HEK293T (cell line): ENCODE results near the gene PPP1R1B.

ENCODE experiments used
- ARNT ChIP-seq: fragments of 450-650 bp; IDR thresholded peaks from 2 replicates; pipeline ENCODE4 v1.6.1; 2017; ENCODE audit warnings: mild to moderate bottlenecking
- ELF4 ChIP-seq: fragments of 450-650 bp; IDR thresholded peaks from 2 replicates; pipeline ENCODE4 v1.6.1; 2017; ENCODE audit warnings: antibody characterized with exemption
- FOXK2 ChIP-seq: fragments of 450-650 bp; IDR thresholded peaks from 2 replicates; pipeline ENCODE4 v1.6.1; 2016; ENCODE audit warnings: mild to moderate bottlenecking
- FOXM1 ChIP-seq: fragments of 450-650 bp; IDR thresholded peaks from 2 replicates; pipeline ENCODE4 v1.6.1; 2017; ENCODE audit warnings: mild to moderate bottlenecking, borderline replicate concordance
- HDGF ChIP-seq: fragments of 450-650 bp; IDR thresholded peaks from 2 replicates; pipeline ENCODE4 v1.6.1; 2017; ENCODE audit warnings: antibody characterized with exemption, borderline replicate concordance
- NFRKB ChIP-seq: fragments of 450-650 bp; IDR thresholded peaks from 2 replicates; pipeline ENCODE4 v1.6.1; 2016; ENCODE audit warnings: mild to moderate bottlenecking, moderate library complexity
- SP1 ChIP-seq: fragments of 450-650 bp; IDR thresholded peaks from 2 replicates; pipeline ENCODE4 v1.6.1; 2017
- SUZ12 ChIP-seq: fragments of 450-650 bp; IDR thresholded peaks from 2 replicates; pipeline ENCODE4 v1.6.1; 2016; ENCODE audit warnings: mild to moderate bottlenecking

GRCh38 chr17:39674702-39675389 is 48.1 kb downstream of the PPP1R1B start:
- TF ChIP-seq ELF4 (no peak), FOXK2 (no peak), SP1 (no peak), NFRKB (no peak), SUZ12 (no peak), HDGF (no peak), FOXM1 (no peak), ARNT (no peak)
